ENCODE data around the gene UMODL1.

- TF ChIP-seq EZH2 (IDR thresholded peaks at IDR 0.05) (no peak), POLR2AphosphoS5 (IDR thresholded peaks at IDR 0.05; ENCODE audit: borderline replicate concordance, low read depth, low read length) (no peak), FOXP2 (optimal IDR thresholded peaks at IDR 0.05; ENCODE audit: control extremely low read depth, extremely low read length, insufficient read depth) (no peak)
Measured at GRCh38 chr21:42153046-42153686, 82.0 kb downstream of the UMODL1 start.
